Gastrocnemius medialis (tissue), 4 donors: ENCODE results near the gene TRIO. TPM values are rescaled to one million over a fixed set of nuclear protein-coding genes. Genes with fewer than 3 reads are reported as not detected.
"Not testable (repeated sequence)": the region's sequence is repeated elsewhere in the genome, so short reads cannot be mapped to it uniquely, and the experiment has no call there.

ENCODE experiments used
- ATAC-seq, 2 donors: fragments of 150-250 bp; one replicate each; pipeline ENCODE4 v1.9.1; 2016
- DNase-seq, 2 donors: peaks; one replicate each; pipeline ENCODE4 v3.0.0-alpha.2; 2019
- H3K27ac ChIP-seq, 4 donors: fragments of 200-600 bp; sonication (generic); 1 replicate in 1 of 4; 2 replicates in 3 of 4; pipeline ENCODE4 v1.5.1; 2016 to 2018; ENCODE audit warnings: mild to moderate bottlenecking in 2 of 4, moderate library complexity in 1 of 4
- H3K27me3 ChIP-seq, 3 donors: fragments of 200-600 bp; sonication (generic) in 2 of 3; 1 replicate in 1 of 3; 2 replicates in 2 of 3; pipeline versions ENCODE4 v1.5.1 to v1.6.0; 2016 to 2019; ENCODE audit warnings: mild to moderate bottlenecking in 1 of 3, moderate library complexity in 1 of 3
- H3K36me3 ChIP-seq, 2 donors: fragments of 200-600 bp; sonication (generic) in 1 of 2; one replicate each; pipeline ENCODE4 v1.5.1; 2017 to 2018
- H3K4me1 ChIP-seq, 2 donors: fragments of 200-600 bp; sonication (generic) in 1 of 2; one replicate each; pipeline ENCODE4 v1.5.1; 2016 to 2017; ENCODE audit warnings: mild to moderate bottlenecking in 2 of 2
- H3K4me3 ChIP-seq, 4 donors: fragments of 200-600 bp; sonication (generic) in 3 of 4; 1 replicate in 1 of 4; 2 replicates in 3 of 4; pipeline ENCODE4 v1.5.1; 2016 to 2019; ENCODE audit warnings: mild to moderate bottlenecking in 2 of 4
- H3K9me3 ChIP-seq, 3 donors: fragments of 200-600 bp; sonication (generic) in 2 of 3; 1 replicate in 1 of 3; 2 replicates in 2 of 3; pipeline ENCODE4 v1.5.1; 2016 to 2019
- POLR2A ChIP-seq, 2 donors: fragments of 450-650 bp; IDR thresholded peaks; one replicate each; pipeline ENCODE4 v1.6.1; 2017; ENCODE audit warnings: antibody characterized with exemption in 2 of 2, mild to moderate bottlenecking in 2 of 2, moderate library complexity in 2 of 2
- in situ Hi-C, 4 donors: fragments of 200-750 bp; cut with MboI; loops; one replicate each; pipeline versions ENCODE4 v1.15.0 to v1.8.0; 2017; ENCODE audit warnings: low sequenced_read_pairs in 4 of 4
- intact Hi-C: fragments of 100-400 bp; cut with DNase I; formaldehyde crosslinking; loops from one replicate; pipeline ENCODE4 v1.15.1; 2023; ENCODE audit warnings: low total_unique reads
- total RNA-seq, 4 donors: library from RNA; depleted of rRNA; stranded (reverse); fragments of >200 nt; gene quantifications; one replicate each; pipeline versions ENCODE4 v1.1.0 to v1.2.3, GENCODE V29; 2016
- TF ChIP-seq, protein P1 (sequence below), 5 experiments: fragments of 450-650 bp in 3 of 5; fragments of 200-600 bp in 2 of 5; sonication (generic) in 2 of 5; IDR thresholded peaks in 4 of 5; conservative IDR thresholded peaks in 1 of 5; 1 replicate in 4 of 5; 2 replicates in 1 of 5; pipeline ENCODE4 v1.5.1; 2016 to 2019; ENCODE audit warnings: antibody characterized with exemption in 5 of 5, mild to moderate bottlenecking in 3 of 5, moderate library complexity in 3 of 5

The TRIO gene
- total RNA-seq, 4 donors from 2014 or later = 31.5 to 57.5 (median 50.4) TPM

DNA sequence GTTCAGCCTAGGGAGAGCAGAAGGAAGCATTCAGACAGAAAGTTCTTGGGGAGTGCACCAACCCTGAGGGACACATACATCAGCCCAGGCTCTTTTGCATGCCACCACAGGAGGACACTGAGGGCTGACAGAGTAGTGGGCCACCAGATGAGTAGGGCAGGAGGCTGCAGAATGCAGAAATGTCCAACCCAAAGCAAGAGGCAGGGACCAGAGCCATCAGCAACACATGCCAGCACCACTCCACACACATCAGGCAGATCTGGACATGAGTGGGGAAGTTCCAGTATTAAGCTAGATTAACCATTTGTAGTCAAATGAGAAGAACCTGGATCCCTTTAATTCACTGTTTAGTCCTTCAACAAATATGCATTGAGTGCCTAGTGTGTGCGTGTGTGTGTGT, 402.7 kb downstream of the TRIO start:
- TF ChIP-seq, protein P1, sequence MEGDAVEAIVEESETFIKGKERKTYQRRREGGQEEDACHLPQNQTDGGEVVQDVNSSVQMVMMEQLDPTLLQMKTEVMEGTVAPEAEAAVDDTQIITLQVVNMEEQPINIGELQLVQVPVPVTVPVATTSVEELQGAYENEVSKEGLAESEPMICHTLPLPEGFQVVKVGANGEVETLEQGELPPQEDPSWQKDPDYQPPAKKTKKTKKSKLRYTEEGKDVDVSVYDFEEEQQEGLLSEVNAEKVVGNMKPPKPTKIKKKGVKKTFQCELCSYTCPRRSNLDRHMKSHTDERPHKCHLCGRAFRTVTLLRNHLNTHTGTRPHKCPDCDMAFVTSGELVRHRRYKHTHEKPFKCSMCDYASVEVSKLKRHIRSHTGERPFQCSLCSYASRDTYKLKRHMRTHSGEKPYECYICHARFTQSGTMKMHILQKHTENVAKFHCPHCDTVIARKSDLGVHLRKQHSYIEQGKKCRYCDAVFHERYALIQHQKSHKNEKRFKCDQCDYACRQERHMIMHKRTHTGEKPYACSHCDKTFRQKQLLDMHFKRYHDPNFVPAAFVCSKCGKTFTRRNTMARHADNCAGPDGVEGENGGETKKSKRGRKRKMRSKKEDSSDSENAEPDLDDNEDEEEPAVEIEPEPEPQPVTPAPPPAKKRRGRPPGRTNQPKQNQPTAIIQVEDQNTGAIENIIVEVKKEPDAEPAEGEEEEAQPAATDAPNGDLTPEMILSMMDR (IDR thresholded peaks at IDR 0.05 in 4 of 5, conservative IDR thresholded peaks at IDR 0.05 in 1 of 5) = no peak
- no peak for TF ChIP-seq POLR2A (IDR thresholded peaks at IDR 0.05)
- ATAC-seq (no peak), DNase-seq (no peak)
- Histone ChIP-seq H3K4me3 (no peak overlapping the region), H3K4me1 (no peaks in the 10 kb centered on the region), H3K27ac (no peak overlapping the region), H3K27me3 (no peaks in the 10 kb centered on the region), H3K9me3 (no peaks in the 10 kb centered on the region), H3K36me3 (no peaks in the 10 kb centered on the region)
- in situ Hi-C loops (no loop called here), intact Hi-C loops (no loop called here)

DNA sequence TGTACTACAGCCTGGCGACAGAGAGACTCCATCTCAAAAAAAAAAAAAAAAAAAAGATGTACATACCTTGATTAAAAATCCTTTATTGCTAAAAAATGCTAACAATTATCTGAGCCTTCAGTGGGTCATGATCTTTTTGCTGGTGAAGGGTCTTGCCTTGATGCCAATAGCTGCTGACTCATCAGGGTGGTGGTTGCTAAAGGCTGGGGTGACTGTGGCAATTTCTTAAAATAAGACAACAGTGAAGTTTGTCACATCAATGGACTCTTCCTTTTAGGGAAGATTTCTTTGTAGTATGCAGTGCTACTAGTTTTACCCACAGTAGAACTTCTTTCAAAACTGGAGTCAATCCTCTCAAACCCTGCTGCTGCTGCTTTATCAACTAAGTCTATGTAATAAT, 404.5 kb downstream of the TRIO start:
- DNase-seq (no peak), ATAC-seq (no peak)
- H3K27me3 ChIP-seq = no peaks in the 10 kb centered on the region
- intact Hi-C loops (no loop called here), in situ Hi-C loops (no loop called here)
- no peaks in the 10 kb centered on the region for H3K4me1 ChIP-seq
- no peaks in the 10 kb centered on the region for H3K9me3 ChIP-seq
- TF ChIP-seq, protein P1 (IDR thresholded peaks at IDR 0.05 in 4 of 5, conservative IDR thresholded peaks at IDR 0.05 in 1 of 5) = no peak
- no peaks in the 10 kb centered on the region for H3K36me3 ChIP-seq
- no peak overlapping the region for H3K27ac ChIP-seq
- H3K4me3 ChIP-seq = no peak overlapping the region

DNA sequence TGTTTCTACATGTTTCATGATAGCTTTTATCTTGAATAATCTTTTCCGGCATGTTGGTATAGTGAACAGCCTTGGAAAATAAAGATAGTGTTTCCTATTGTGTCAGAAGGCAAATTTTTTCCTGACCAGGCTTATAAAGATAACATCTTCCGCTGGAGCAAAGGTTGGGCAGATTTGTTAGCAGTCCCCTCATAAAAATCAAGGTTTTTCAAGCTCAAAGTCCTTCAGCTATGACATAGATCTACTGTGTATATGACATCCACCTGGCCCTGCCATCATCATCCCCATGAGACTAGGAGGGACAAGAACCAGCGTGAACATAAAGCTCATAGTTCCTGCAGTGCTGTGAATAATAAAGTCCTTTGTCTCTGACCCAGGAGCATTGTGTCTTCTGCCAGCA, 408.1 kb downstream of the TRIO start:
- Histone ChIP-seq H3K27ac (no peak overlapping the region), H3K27me3 (no peaks in the 10 kb centered on the region), H3K4me3 (no peak overlapping the region), H3K36me3 (no peaks in the 10 kb centered on the region), H3K4me1 (no peaks in the 10 kb centered on the region), H3K9me3 (no peaks in the 10 kb centered on the region)
- TF ChIP-seq POLR2A (IDR thresholded peaks at IDR 0.05) = no peak
- TF ChIP-seq, protein P1 (IDR thresholded peaks at IDR 0.05 in 4 of 5, conservative IDR thresholded peaks at IDR 0.05 in 1 of 5) = no peak
- DNase-seq (no peak), ATAC-seq (no peak)
- in situ Hi-C loops (no loop called here), intact Hi-C loops (no loop called here)

DNA sequence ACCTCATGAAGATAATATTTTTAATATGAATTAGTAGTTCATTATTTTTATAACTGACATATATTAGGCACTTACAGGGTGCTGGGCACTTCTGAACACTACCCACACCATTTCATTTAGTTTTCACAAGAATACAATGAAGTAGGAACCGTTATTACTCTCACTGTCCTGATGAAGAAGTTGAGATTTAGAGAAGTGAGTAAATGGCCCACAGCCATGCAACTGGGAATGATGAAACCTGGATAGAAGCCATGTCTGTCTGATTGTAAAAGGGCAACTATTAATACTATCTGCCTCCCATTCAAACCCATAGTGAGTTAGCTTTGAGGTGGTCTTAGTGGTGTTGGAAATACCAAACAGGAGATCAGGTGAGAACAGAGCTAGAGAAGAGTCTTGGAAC, 408.9 kb downstream of the TRIO start:
- H3K4me3 ChIP-seq = no peak overlapping the region
- in situ Hi-C loops = no loop called here
- DNase-seq = no peak
- H3K27ac ChIP-seq = no peak overlapping the region
- no peak for ATAC-seq
- intact Hi-C loops = no loop called here
- no peaks in the 10 kb centered on the region for H3K27me3 ChIP-seq
- no peaks in the 10 kb centered on the region for H3K9me3 ChIP-seq
- no peak for TF ChIP-seq POLR2A (IDR thresholded peaks at IDR 0.05)
- TF ChIP-seq, protein P1 (IDR thresholded peaks at IDR 0.05 in 4 of 5, conservative IDR thresholded peaks at IDR 0.05 in 1 of 5) = no peak
- no peaks in the 10 kb centered on the region for H3K4me1 ChIP-seq
- no peaks in the 10 kb centered on the region for H3K36me3 ChIP-seq

DNA sequence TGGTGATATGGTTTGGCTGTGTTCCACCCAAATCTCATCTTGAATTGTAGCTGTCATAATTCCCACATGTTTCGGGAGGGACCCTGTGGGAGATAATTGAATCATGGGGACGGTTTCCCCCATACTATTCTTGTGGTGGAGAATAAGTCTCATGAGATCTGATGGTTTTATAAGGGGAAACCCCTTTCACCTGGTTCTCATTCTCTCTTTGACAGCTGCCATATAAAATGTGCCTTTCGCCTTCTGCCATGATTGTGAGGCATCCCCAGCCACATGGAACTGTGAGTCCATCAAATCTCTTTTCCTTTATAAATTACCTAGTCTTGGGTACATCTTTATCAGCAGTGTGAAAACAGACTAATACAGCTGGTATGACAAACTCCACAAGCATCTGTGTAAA, 411.1 kb downstream of the TRIO start:
- H3K27me3 ChIP-seq, in situ Hi-C loops, DNase-seq, H3K4me1 ChIP-seq, intact Hi-C loops, H3K27ac ChIP-seq, ATAC-seq, H3K9me3 ChIP-seq, H3K4me3 ChIP-seq, H3K36me3 ChIP-seq: not testable (repeated sequence)
